Measurements from ENCODE around the gene CARMIL1.
A peak's percentile ranks its signal among the peaks of the same experiment; 100 is the strongest.
"Not testable (repeated sequence)": the region's sequence is repeated elsewhere in the genome, so short reads cannot be mapped to it uniquely, and the experiment has no call there.

CARMIL1 gene

DNA sequence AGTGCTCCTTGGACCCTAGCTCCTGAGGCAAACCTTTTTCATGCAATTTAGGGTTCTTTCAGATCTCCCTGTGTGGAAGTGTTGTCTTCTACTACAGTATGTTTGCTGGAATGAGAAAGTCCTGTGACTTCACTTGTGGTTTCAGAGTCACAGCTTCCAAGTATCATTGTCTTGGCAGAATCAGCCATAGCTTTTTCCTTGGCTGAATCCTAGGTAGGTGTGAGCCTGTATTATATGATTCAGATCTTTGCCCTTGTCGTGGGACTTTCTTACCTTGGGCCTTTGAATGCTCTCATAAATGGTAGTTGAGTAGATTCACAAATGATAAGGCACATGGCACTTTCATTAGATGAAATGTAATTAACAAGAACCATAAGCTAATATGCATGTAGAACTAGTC lies 16.5 kb downstream of the CARMIL1 start:
- no CpG with 5 or more reads among the region's 1 CpG for WGBS, 2 experiments (ENCODE audit: insufficient coverage in 2 of 2)
- Histone ChIP-seq H3K36me3 (ENCODE audit: control insufficient read depth, insufficient read depth, low read length) (no peaks in the 10 kb centered on the region), H3K4me1 (ENCODE audit: control insufficient read depth, insufficient read depth, low read length, poor library complexity, severe bottlenecking) (peaks cover 15% of the 10 kb centered on the region), H3K9me3 (ENCODE audit: control insufficient read depth, low read length) (no peaks in the 10 kb centered on the region), H3K4me3 (ENCODE audit: extremely low read depth, insufficient read depth, low read length, poor library complexity, severe bottlenecking) (no peak overlapping the region), H3K27ac (ENCODE audit: low read depth, low read length, severe bottlenecking) (no peak overlapping the region)

DNA sequence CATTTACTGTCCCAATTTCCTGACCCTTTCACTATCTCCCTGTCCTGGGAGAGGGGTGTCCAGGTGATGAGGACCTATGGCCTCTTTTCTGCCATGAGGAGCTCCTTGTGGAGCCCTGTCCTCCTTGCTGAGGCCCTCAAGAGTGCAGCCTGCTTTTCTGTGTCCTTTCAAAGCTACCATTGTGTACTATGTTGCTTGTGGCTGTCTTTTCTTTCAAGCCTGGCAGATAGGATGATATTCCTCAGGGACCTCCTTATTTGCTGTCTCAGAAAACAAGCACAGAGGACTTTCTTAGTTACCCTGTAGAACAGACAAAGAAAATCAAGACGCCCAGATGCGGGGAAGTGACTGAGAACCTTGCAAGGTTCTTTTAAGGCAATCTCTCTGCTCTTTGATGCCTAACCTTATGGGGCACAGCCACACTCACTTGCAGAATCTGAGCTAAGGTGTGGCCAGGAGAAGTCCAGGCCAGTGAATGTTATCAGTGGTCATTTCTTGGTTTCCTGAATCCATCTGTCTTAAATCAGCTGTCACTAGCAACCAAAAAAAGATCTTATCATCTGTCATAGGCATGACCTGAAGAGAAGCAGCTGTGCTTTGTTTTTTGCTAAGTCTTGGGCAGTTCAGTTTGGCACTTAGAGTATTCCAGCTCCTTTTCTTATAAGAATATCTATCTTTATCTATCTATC lies 17.2 kb downstream of the CARMIL1 start:
- Histone ChIP-seq H3K36me3 (ENCODE audit: control insufficient read depth, insufficient read depth, low read length) (no peaks in the 10 kb centered on the region), H3K4me3 (ENCODE audit: extremely low read depth, insufficient read depth, low read length, poor library complexity, severe bottlenecking) (no peak overlapping the region), H3K4me1 (ENCODE audit: control insufficient read depth, insufficient read depth, low read length, poor library complexity, severe bottlenecking) (peaks cover 16% of the 10 kb centered on the region), H3K27ac (ENCODE audit: low read depth, low read length, severe bottlenecking) (peak overlapping the region; percentile 63), H3K9me3 (ENCODE audit: control insufficient read depth, low read length) (no peaks in the 10 kb centered on the region)
- WGBS, 2 experiments (ENCODE audit: insufficient coverage in 2 of 2) = 92 to 93% methylated on average over 2 of the region's 2 CpGs

DNA sequence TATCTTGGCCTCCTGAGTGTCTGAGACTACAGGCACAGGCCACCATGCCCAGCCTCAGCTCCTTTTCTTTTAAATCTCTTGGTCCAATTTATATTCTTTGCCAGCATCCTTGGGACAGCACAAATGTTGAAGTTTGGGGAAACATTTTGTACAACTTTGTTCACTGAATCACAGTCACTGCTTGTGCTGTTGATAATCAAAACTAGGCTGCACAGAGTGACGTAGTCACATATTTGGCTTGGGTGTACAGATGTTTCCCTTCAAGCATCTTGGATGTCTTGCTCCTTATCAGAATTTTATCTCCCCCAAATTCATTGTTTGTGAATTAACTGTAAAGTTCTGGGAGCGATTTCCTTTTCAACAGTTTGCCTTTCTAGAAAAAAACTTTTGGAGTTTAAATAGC lies 17.9 kb downstream of the CARMIL1 start:
- Histone ChIP-seq H3K9me3 (ENCODE audit: control insufficient read depth, low read length) (no peaks in the 10 kb centered on the region), H3K27ac (ENCODE audit: low read depth, low read length, severe bottlenecking) (no peak overlapping the region), H3K4me1 (ENCODE audit: control insufficient read depth, insufficient read depth, low read length, poor library complexity, severe bottlenecking) (peaks cover 23% of the 10 kb centered on the region), H3K36me3 (ENCODE audit: control insufficient read depth, insufficient read depth, low read length) (no peaks in the 10 kb centered on the region), H3K4me3 (ENCODE audit: extremely low read depth, insufficient read depth, low read length, poor library complexity, severe bottlenecking) (no peak overlapping the region)
- WGBS, 2 experiments (ENCODE audit: insufficient coverage in 2 of 2) = 100% methylated on average over 1 of the region's 2 CpGs

DNA sequence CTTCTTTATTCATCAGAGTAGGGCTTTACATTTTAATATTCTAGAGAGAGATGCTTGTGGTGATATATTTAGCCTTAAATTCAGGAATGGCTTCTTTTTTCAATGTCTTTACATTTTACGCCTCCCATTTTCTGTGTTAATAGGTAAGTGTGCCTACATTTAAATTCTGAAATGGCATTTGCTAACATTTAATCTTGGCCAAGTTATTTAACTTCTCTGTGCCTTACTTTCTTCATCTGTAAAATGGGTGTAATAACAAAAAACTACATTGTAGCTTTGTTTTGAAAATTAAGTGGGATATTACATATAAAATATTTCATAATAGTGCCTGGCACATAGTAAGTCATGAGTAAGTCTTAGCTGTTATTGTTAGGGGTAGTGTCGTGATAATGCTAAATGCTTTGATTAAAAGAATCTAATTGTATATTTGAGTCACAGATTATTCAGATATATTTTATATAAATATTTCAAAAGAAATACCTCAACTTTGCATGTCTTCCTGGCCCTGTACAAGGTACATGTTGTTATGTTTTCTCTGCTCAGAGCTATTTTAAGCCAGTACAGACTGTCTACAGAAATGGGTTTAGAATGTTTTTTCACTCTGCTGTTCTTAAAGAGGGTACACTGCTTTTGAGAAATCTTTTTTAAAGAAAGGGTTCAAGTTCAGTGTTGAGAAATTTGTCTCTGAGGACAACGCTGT lies 18.8 kb downstream of the CARMIL1 start:
- no peaks in the 10 kb centered on the region for H3K36me3 ChIP-seq (ENCODE audit: control insufficient read depth, insufficient read depth, low read length)
- no peak overlapping the region for H3K4me3 ChIP-seq (ENCODE audit: extremely low read depth, insufficient read depth, low read length, poor library complexity, severe bottlenecking)
- H3K9me3 ChIP-seq (ENCODE audit: control insufficient read depth, low read length) = no peaks in the 10 kb centered on the region
- WGBS, 2 experiments (ENCODE audit: insufficient coverage in 2 of 2) = no CpG with 5 or more reads among the region's 3 CpGs
- no peak overlapping the region for H3K27ac ChIP-seq (ENCODE audit: low read depth, low read length, severe bottlenecking)
- peaks cover 28% of the 10 kb centered on the region for H3K4me1 ChIP-seq (ENCODE audit: control insufficient read depth, insufficient read depth, low read length, poor library complexity, severe bottlenecking)

DNA sequence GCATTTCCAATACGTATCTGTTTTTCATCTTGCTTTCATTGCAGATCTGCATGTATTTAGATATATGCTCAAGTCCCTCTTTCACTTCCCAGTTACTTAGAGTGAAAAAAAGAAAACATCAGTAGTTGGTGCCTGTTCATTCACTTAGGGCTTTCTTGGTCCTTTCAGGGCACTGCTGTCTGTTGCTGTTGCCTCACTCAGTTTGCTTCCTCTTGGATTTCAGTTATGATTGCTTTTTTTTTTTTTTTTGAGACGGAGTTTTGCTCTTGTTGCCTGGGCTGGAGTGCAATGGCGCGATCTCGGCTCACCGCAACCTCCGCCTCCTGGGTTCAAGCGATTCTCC lies 19.3 kb downstream of the CARMIL1 start:
- not testable (repeated sequence) for H3K27ac ChIP-seq (ENCODE audit: low read depth, low read length, severe bottlenecking); H3K36me3 ChIP-seq (ENCODE audit: control insufficient read depth, insufficient read depth, low read length); H3K9me3 ChIP-seq (ENCODE audit: control insufficient read depth, low read length); H3K4me3 ChIP-seq (ENCODE audit: extremely low read depth, insufficient read depth, low read length, poor library complexity, severe bottlenecking)
- peaks cover 28% of the 10 kb centered on the region for H3K4me1 ChIP-seq (ENCODE audit: control insufficient read depth, insufficient read depth, low read length, poor library complexity, severe bottlenecking)
- WGBS, 2 experiments (ENCODE audit: insufficient coverage in 2 of 2) = 73 to 98% methylated on average over 5 to 6 of the region's 8 CpGs

DNA sequence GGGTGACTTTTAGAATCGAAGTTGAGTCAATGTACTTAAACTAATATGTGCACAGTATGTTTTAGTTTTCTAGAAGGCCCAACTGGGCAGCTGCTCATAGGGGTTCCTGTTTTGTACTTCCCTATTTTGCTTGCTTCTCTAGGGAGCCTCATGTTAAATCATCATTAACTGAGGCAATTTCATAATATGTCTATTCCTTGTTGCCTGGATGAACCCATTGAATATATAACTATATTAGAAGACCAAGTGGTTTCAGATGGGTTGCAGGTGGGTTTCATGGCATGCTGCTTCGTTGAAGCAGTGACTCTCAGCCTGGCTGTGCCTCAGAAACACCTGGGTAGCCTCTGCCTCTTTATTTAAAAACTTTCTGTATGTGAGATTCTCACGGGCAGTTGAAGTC lies 22.2 kb downstream of the CARMIL1 start:
- Histone ChIP-seq H3K4me1 (ENCODE audit: control insufficient read depth, insufficient read depth, low read length, poor library complexity, severe bottlenecking) (peaks cover 19% of the 10 kb centered on the region), H3K9me3 (ENCODE audit: control insufficient read depth, low read length) (no peaks in the 10 kb centered on the region), H3K27ac (ENCODE audit: low read depth, low read length, severe bottlenecking) (no peak overlapping the region), H3K4me3 (ENCODE audit: extremely low read depth, insufficient read depth, low read length, poor library complexity, severe bottlenecking) (no peak overlapping the region), H3K36me3 (ENCODE audit: control insufficient read depth, insufficient read depth, low read length) (no peaks in the 10 kb centered on the region)
- WGBS, 2 experiments (ENCODE audit: insufficient coverage in 2 of 2) = 90% methylated on average over 2 of the region's 3 CpGs; no CpG with 5 or more reads in 1 of the 2 experiments

DNA sequence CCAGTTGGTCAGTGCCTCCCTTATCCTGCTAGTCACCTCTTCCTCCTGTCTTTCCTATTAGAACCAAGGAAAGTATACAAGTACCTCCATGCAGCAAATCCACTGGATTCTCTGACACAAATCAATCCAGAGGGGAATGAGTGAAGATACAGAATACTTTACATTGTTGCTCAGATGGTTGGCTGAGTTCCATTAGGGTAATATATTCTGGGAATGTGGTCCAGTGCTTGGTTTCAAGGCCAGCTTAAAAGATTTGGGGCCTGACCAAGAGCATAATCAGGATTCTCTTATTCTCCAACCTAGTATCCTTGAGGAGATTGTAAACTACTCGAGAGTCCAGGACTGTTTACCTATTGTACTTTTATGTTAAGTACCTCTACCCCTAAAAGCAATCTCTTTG lies 23.0 kb downstream of the CARMIL1 start:
- Histone ChIP-seq H3K4me1 (ENCODE audit: control insufficient read depth, insufficient read depth, low read length, poor library complexity, severe bottlenecking) (peaks cover 13% of the 10 kb centered on the region), H3K27ac (ENCODE audit: low read depth, low read length, severe bottlenecking) (peak overlapping the region; percentile 65), H3K4me3 (ENCODE audit: extremely low read depth, insufficient read depth, low read length, poor library complexity, severe bottlenecking) (no peak overlapping the region), H3K9me3 (ENCODE audit: control insufficient read depth, low read length) (no peaks in the 10 kb centered on the region), H3K36me3 (ENCODE audit: control insufficient read depth, insufficient read depth, low read length) (no peaks in the 10 kb centered on the region)
- 60 to 100% methylated on average over 1 of the region's 1 CpG for WGBS, 2 experiments (ENCODE audit: insufficient coverage in 2 of 2)

DNA sequence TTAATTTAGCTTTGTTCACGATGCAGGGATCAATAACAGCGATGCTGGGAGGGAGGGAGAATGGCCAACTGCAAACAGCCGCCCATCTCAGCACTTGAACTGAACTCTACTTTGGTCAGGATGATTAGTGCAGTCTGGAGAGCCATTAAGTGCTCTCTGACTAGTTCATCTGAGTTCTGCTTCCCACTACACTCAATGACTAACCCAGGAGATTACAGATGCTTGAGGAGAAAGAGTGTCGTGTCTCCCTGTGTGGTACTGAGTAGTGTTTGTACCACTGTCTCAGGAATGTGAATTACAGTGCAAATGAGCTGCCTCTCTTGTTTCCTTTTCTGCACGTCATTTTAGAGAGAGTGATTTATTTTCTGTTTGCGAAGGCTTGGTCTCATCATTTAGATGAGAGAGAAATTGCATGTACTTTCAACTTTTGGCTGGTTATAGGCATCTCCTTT lies 23.5 kb downstream of the CARMIL1 start:
- no peak overlapping the region for H3K4me3 ChIP-seq (ENCODE audit: extremely low read depth, insufficient read depth, low read length, poor library complexity, severe bottlenecking)
- peaks cover 13% of the 10 kb centered on the region for H3K4me1 ChIP-seq (ENCODE audit: control insufficient read depth, insufficient read depth, low read length, poor library complexity, severe bottlenecking)
- no peaks in the 10 kb centered on the region for H3K9me3 ChIP-seq (ENCODE audit: control insufficient read depth, low read length)
- peak overlapping the region; percentile 65 for H3K27ac ChIP-seq (ENCODE audit: low read depth, low read length, severe bottlenecking)
- WGBS, 2 experiments (ENCODE audit: insufficient coverage in 2 of 2) = 56 to 82% methylated on average over 1 to 4 of the region's 6 CpGs
- H3K36me3 ChIP-seq (ENCODE audit: control insufficient read depth, insufficient read depth, low read length) = no peaks in the 10 kb centered on the region

DNA sequence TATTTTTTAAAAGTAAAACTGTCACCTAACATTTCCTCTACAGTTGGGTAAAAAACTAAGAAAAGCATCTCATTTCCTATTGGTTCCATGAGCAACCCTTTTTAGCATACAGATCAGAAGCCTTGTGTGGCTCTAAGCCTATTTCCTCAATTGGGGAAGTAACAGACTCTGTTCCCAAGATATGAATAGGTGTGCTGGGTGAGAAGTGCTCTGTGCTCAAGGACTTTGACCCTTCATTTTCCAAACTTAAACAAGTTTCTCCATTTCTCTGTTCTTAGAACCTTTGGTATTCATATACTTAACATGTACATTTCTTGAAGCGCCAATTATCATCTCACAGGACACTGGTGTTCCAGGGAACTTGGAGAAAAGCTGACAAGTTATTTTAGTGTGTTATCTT lies 24.1 kb downstream of the CARMIL1 start:
- H3K4me3 ChIP-seq (ENCODE audit: extremely low read depth, insufficient read depth, low read length, poor library complexity, severe bottlenecking) = no peak overlapping the region
- no peak overlapping the region for H3K27ac ChIP-seq (ENCODE audit: low read depth, low read length, severe bottlenecking)

DNA sequence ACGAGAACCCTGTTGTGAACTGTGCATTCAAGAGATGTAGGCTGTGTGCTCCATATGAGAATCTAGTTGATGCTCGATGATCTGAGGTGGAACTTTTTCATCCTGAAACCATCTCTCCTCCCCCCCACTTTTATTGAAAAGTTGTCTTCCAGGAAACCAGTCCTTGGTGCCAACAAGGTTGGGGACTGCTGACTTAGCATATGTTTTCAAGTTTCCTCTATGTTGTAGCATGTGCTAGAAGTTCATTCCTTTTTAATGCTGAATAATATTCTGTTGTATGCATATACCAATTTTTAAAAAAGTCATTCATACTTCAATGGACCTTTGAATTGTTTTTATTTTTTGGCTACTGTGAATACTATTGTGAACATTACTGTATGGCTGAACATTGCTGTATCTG lies 27.2 kb downstream of the CARMIL1 start:
- Histone ChIP-seq H3K9me3 (ENCODE audit: control insufficient read depth, low read length) (no peaks in the 10 kb centered on the region), H3K4me1 (ENCODE audit: control insufficient read depth, insufficient read depth, low read length, poor library complexity, severe bottlenecking) (peaks cover 22% of the 10 kb centered on the region), H3K4me3 (ENCODE audit: extremely low read depth, insufficient read depth, low read length, poor library complexity, severe bottlenecking) (no peak overlapping the region), H3K36me3 (ENCODE audit: control insufficient read depth, insufficient read depth, low read length) (no peaks in the 10 kb centered on the region), H3K27ac (ENCODE audit: low read depth, low read length, severe bottlenecking) (no peak overlapping the region)
- 100% methylated on average over 1 of the region's 2 CpGs; no CpG with 5 or more reads in 1 of the 2 experiments for WGBS, 2 experiments (ENCODE audit: insufficient coverage in 2 of 2)

More for the DNA sequence above, 24.1 kb downstream of the CARMIL1 start:
- no peaks in the 10 kb centered on the region for H3K9me3 ChIP-seq (ENCODE audit: control insufficient read depth, low read length)
- no CpG with 5 or more reads among the region's 1 CpG for WGBS, 2 experiments (ENCODE audit: insufficient coverage in 2 of 2)
- no peaks in the 10 kb centered on the region for H3K36me3 ChIP-seq (ENCODE audit: control insufficient read depth, insufficient read depth, low read length)
- peaks cover 13% of the 10 kb centered on the region for H3K4me1 ChIP-seq (ENCODE audit: control insufficient read depth, insufficient read depth, low read length, poor library complexity, severe bottlenecking)
